ENCODE measurements around the gene TRIM14.

DNA sequence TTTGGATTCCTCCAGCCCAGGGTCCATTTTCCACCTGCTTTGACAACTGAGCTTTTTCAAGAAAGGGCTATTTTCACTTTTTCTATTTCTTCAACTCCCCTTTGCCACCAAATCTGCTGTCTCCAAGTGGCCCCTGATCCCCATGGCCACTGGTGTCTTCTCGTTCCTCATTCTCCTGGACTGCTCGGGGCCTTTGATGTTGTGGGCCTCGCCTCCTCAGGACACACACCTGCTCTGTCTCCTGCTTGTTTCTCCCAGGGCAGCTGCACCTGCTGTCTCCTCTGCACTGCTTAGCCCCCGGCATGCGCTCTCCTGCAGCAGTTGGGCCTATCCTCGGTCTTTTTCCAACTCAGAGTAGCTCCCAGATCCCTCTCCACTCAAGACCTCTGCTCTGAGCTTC is 78.8 kb downstream of the TRIM14 start:
- TF ChIP-seq, protein P1, sequence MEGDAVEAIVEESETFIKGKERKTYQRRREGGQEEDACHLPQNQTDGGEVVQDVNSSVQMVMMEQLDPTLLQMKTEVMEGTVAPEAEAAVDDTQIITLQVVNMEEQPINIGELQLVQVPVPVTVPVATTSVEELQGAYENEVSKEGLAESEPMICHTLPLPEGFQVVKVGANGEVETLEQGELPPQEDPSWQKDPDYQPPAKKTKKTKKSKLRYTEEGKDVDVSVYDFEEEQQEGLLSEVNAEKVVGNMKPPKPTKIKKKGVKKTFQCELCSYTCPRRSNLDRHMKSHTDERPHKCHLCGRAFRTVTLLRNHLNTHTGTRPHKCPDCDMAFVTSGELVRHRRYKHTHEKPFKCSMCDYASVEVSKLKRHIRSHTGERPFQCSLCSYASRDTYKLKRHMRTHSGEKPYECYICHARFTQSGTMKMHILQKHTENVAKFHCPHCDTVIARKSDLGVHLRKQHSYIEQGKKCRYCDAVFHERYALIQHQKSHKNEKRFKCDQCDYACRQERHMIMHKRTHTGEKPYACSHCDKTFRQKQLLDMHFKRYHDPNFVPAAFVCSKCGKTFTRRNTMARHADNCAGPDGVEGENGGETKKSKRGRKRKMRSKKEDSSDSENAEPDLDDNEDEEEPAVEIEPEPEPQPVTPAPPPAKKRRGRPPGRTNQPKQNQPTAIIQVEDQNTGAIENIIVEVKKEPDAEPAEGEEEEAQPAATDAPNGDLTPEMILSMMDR (conservative IDR thresholded peaks at IDR 0.05 in 1 of 2, IDR thresholded peaks at IDR 0.05 in 1 of 2; ENCODE audit: extremely low read depth in 1 of 2, insufficient read depth in 1 of 2, low read depth in 1 of 2, low read length in 2 of 2), result no peak
- no peak for TF ChIP-seq EZH2 (IDR thresholded peaks at IDR 0.05; ENCODE audit: borderline replicate concordance, low read length)

Measured in mammary epithelial cell (primary cell).